NCI-H526 (cell line): Measurements from ENCODE around the gene STARD10.
"Not testable (repeated sequence)": the region's sequence is repeated elsewhere in the genome, so short reads cannot be mapped to it uniquely, and the experiment has no call there.

Experiments used
- DNase-seq, 2 experiments: peaks; one replicate each; lab custom pipeline; 2025; lab: John Stamatoyannopoulos, UW

STARD10 gene

GRCh38 chr11:72793425-72794367 is at the start of gene STARD10:
Gene STARD10, minus strand, starts transcription at chr11:72794047. Its CDS starts 12,866 bp downstream, at chr11:72781181.
- DNase-seq, result peak; percentile 93 to 98

- DNase-seq, result no peak
These were observed 48.9 kb upstream of the STARD10 start for GRCh38 chr11:72842653-72843330.

GRCh38 chr11:72842126-72842525 is 48.3 kb upstream of the STARD10 start:
- no peak for DNase-seq

- DNase-seq, result no peak
These were observed 47.5 kb upstream of the STARD10 start for GRCh38 chr11:72841397-72841796.

- no peak for DNase-seq
These were observed 46.9 kb upstream of the STARD10 start for GRCh38 chr11:72840780-72841179.

- DNase-seq, result no peak
These were observed 45.0 kb upstream of the STARD10 start for GRCh38 chr11:72838691-72839305.

GRCh38 chr11:72836111-72836510 is 42.3 kb upstream of the STARD10 start:
- no peak for DNase-seq

- DNase-seq, result no peak
These were observed 41.1 kb upstream of the STARD10 start for GRCh38 chr11:72834905-72835304.

- no peak for DNase-seq
These were observed 40.1 kb upstream of the STARD10 start for GRCh38 chr11:72833811-72834493.

- no peak for DNase-seq
These were observed 39.4 kb upstream of the STARD10 start for GRCh38 chr11:72833083-72833733.

- no peak for DNase-seq
These were observed 38.6 kb upstream of the STARD10 start for GRCh38 chr11:72832301-72833082.

GRCh38 chr11:72831521-72832300 is 37.9 kb upstream of the STARD10 start:
- peak; percentile 61 to 92 for DNase-seq

- DNase-seq, result no peak
These were observed 36.2 kb upstream of the STARD10 start for GRCh38 chr11:72829884-72830533.

GRCh38 chr11:72829178-72829577 is 35.3 kb upstream of the STARD10 start:
- DNase-seq, result no peak

GRCh38 chr11:72828692-72829101 is 34.9 kb upstream of the STARD10 start:
- DNase-seq, result no peak

- no peak for DNase-seq
These were observed 34.3 kb upstream of the STARD10 start for GRCh38 chr11:72828081-72828567.

GRCh38 chr11:72827656-72828055 is 33.8 kb upstream of the STARD10 start:
- not testable (repeated sequence) for DNase-seq

GRCh38 chr11:72826942-72827480 is 33.2 kb upstream of the STARD10 start:
- no peak for DNase-seq
